ENCODE measurements around the gene BCL7B.
"Not testable (repeated sequence)": the region's sequence is repeated elsewhere in the genome, so short reads cannot be mapped to it uniquely, and the experiment has no call there.

Gene BCL7B

DNA sequence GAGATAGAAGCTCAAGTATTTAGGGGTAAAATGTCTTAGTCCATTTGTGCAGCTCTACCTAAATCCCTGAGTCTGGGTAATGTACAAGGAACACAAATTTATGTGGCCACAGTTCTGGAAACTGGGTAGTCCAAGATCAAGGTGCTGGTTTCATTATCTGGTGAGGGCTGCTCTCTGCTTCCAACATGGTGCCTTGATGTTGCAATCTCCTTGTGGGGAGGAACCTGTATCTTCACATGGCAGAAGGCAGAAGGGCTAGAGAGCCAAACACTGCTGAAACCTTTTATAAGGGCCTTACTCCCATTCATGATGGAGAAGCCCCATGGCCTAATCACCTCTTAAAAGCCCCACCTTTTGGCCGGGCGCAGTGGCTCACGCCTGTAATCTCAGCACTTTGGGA lies 26.7 kb downstream of the BCL7B start:
- H3K4me3 ChIP-seq (ENCODE audit: low read length) = no peak overlapping the region
- no peaks in the 10 kb centered on the region for H4K20me1 ChIP-seq (ENCODE audit: control insufficient read depth, insufficient read depth, low read depth, low read length)
- peaks cover 9% of the 10 kb centered on the region for H3K36me3 ChIP-seq (ENCODE audit: control insufficient read depth, low read length)
- H3K4me1 ChIP-seq (ENCODE audit: control insufficient read depth, low read length) = peaks cover 22% of the 10 kb centered on the region
- H3K27me3 ChIP-seq (ENCODE audit: control insufficient read depth, low read length) = no peaks in the 10 kb centered on the region
- H3K4me2 ChIP-seq (ENCODE audit: low read length) = no peak overlapping the region
- no peaks in the 10 kb centered on the region for H3K9me2 ChIP-seq (replicated peaks; ENCODE audit: control insufficient read depth, low read length)
- H3K79me2 ChIP-seq (ENCODE audit: control insufficient read depth, low read length) = peaks cover 6% of the 10 kb centered on the region
- TF ChIP-seq EZH2phosphoT487 (IDR thresholded peaks at IDR 0.05; ENCODE audit: borderline replicate concordance, low read length) = no peak
- TF ChIP-seq, protein P1, sequence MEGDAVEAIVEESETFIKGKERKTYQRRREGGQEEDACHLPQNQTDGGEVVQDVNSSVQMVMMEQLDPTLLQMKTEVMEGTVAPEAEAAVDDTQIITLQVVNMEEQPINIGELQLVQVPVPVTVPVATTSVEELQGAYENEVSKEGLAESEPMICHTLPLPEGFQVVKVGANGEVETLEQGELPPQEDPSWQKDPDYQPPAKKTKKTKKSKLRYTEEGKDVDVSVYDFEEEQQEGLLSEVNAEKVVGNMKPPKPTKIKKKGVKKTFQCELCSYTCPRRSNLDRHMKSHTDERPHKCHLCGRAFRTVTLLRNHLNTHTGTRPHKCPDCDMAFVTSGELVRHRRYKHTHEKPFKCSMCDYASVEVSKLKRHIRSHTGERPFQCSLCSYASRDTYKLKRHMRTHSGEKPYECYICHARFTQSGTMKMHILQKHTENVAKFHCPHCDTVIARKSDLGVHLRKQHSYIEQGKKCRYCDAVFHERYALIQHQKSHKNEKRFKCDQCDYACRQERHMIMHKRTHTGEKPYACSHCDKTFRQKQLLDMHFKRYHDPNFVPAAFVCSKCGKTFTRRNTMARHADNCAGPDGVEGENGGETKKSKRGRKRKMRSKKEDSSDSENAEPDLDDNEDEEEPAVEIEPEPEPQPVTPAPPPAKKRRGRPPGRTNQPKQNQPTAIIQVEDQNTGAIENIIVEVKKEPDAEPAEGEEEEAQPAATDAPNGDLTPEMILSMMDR (IDR thresholded peaks at IDR 0.05; ENCODE audit: low read depth, low read length, poor library complexity, severe bottlenecking) = no peak
- H3K27ac ChIP-seq (ENCODE audit: low read depth, low read length) = no peak overlapping the region
- H3F3A ChIP-seq (ENCODE audit: control insufficient read depth, insufficient read depth) = peaks cover 24% of the 10 kb centered on the region
- no peaks in the 10 kb centered on the region for H3K9me3 ChIP-seq (ENCODE audit: control insufficient read depth, insufficient read depth, low read length)

DNA sequence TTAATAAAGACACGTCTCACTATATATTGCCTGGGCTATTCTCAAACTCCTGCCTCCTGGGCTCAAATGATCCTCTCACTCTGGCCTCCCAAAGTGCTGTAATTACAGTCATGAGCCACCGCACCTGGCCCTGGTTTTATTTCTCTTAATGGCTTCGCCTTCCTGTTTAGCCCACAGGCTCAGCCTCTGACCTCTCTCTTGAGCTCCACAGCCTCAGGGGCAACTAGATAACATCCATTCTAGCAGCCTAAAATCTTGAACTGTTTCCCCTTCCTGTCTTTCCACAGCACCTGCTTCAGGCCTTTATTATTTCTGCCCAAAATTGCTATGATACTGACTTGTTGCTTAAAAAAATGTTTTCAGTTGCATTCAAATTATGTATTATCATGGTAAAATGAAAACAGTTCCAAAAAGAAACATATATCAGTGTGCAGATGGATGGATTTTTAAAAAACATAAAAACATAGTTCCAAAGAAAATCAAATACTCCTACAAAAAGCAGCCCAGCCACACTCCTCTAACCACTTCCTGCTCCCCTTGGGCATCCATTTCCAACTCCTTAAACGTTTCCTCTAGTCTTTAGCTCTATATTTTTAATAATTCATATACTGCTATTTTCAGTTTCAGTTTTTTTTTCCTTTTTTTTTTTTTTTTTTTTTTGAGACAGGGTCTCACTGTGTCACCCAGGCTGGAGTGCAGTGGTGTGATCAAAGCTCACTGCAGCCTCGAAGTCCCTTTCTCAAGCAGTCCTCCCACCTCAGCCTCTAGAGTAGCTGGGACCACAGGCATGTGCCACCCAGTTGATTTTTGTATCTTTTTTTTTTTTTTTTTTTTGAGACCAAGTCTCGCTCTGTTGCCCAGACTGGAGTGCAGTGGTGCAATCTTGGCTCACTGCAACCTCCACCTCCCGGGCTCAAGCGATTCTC lies 30.3 kb downstream of the BCL7B start:
- H3K4me1 ChIP-seq (ENCODE audit: control insufficient read depth, low read length) = peaks cover 52% of the 10 kb centered on the region
- no peaks in the 10 kb centered on the region for H3K9me2 ChIP-seq (replicated peaks; ENCODE audit: control insufficient read depth, low read length)
- H3K79me2 ChIP-seq (ENCODE audit: control insufficient read depth, low read length) = peaks cover 29% of the 10 kb centered on the region
- H3K4me2 ChIP-seq (ENCODE audit: low read length) = peak overlapping the region; percentile 59
- no peaks in the 10 kb centered on the region for H4K20me1 ChIP-seq (ENCODE audit: control insufficient read depth, insufficient read depth, low read depth, low read length)
- TF ChIP-seq, protein P1 (IDR thresholded peaks at IDR 0.05; ENCODE audit: low read depth, low read length, poor library complexity, severe bottlenecking) = no peak
- TF ChIP-seq EZH2phosphoT487 (IDR thresholded peaks at IDR 0.05; ENCODE audit: borderline replicate concordance, low read length) = no peak
- peak overlapping the region; percentile 88 for H3K27ac ChIP-seq (ENCODE audit: low read depth, low read length)
- H3K36me3 ChIP-seq (ENCODE audit: control insufficient read depth, low read length) = peaks cover 3% of the 10 kb centered on the region; the same call in 1 of the 2 replicates
- H3K4me3 ChIP-seq (ENCODE audit: low read length) = peak overlapping the region; percentile 38
- peaks cover 40% of the 10 kb centered on the region for H3F3A ChIP-seq (ENCODE audit: control insufficient read depth, insufficient read depth)
- H3K9me3 ChIP-seq (ENCODE audit: control insufficient read depth, insufficient read depth, low read length) = no peaks in the 10 kb centered on the region
- H3K27me3 ChIP-seq (ENCODE audit: control insufficient read depth, low read length) = no peaks in the 10 kb centered on the region

DNA sequence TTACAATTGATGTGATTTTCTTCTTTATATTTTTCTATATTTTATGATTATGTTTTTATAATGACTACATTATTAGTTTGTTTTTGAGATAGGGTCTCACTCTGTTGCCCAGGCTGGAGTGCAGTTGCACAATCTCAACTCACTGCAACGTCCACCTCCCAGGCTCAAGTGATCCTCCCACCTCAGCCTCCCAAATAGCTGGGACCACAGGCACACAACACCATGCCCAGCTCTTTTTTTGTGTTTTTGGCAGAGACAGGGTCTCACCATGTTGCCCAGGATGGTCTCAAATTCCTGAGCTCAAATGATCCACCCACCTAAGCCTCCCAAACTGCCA lies 31.4 kb downstream of the BCL7B start:
- not testable (repeated sequence) for H3K27me3 ChIP-seq (ENCODE audit: control insufficient read depth, low read length); H3K9me3 ChIP-seq (ENCODE audit: control insufficient read depth, insufficient read depth, low read length); H3K9me2 ChIP-seq (replicated peaks; ENCODE audit: control insufficient read depth, low read length); H4K20me1 ChIP-seq (ENCODE audit: control insufficient read depth, insufficient read depth, low read depth, low read length); H3K36me3 ChIP-seq (ENCODE audit: control insufficient read depth, low read length)
- peaks cover 40% of the 10 kb centered on the region for H3F3A ChIP-seq (ENCODE audit: control insufficient read depth, insufficient read depth)
- peak overlapping the region; percentile 90 for H3K4me3 ChIP-seq (ENCODE audit: low read length)
- peaks cover 39% of the 10 kb centered on the region for H3K79me2 ChIP-seq (ENCODE audit: control insufficient read depth, low read length)
- H3K27ac ChIP-seq (ENCODE audit: low read depth, low read length) = peak overlapping the region; percentile 88
- peaks cover 52% of the 10 kb centered on the region for H3K4me1 ChIP-seq (ENCODE audit: control insufficient read depth, low read length)
- H3K4me2 ChIP-seq (ENCODE audit: low read length) = peak overlapping the region; percentile 98

Measured in DOHH2 (cell line).